ENCODE data around the gene TNS3. TPM values are rescaled to one million over a fixed set of nuclear protein-coding genes. Genes with fewer than 3 reads are reported as not detected.

The TNS3 gene
- total and polyA plus RNA-seq, 2 of the 13 experiments (the other 11 are each of a cell fraction or from before 2014, with no cell fraction given): 52.9 to 55.7 TPM

DNA sequence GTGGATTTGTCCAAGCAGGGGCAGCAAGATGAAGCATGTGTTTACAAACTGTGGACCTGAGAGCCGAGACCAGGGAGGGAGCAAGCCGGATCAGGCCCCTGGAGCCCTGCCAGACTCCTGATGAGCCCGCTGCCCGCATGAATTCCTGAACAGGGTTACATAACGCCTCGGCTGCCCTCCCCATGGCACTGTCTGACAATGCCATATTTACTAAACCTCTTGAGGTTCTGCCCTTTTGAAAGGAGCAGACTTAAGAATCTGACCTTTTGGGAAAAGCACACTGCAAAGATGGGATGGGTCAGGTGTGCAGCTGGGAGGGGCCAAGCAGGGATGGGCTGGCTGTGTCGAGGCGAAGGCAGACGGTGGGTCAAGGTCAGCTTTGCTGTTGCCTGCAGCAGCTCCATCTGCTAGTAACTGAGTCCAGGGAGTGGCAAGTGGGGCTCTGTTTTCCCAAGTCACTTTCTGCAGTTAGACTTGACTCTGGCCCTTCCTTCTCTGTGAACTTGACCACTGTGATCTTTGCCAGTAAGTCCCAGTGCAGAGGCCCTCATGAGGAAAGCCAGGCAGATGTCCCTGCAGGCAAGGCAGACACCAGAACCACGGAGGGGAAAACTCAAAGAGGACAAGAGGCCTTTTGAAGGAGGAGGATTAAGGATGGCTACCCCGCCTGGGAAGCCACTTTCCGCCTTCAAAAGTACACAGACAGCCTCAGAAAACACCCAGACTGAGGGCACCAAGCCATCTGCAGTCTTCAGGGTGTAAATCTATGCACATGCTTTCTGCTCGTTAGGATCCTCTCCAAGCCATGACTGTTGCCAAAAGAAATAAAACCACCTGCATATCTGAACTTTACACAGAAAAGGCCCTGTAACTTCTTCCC, 175.8 kb downstream of the TNS3 start (continued):
- TF ChIP-seq, protein P1, sequence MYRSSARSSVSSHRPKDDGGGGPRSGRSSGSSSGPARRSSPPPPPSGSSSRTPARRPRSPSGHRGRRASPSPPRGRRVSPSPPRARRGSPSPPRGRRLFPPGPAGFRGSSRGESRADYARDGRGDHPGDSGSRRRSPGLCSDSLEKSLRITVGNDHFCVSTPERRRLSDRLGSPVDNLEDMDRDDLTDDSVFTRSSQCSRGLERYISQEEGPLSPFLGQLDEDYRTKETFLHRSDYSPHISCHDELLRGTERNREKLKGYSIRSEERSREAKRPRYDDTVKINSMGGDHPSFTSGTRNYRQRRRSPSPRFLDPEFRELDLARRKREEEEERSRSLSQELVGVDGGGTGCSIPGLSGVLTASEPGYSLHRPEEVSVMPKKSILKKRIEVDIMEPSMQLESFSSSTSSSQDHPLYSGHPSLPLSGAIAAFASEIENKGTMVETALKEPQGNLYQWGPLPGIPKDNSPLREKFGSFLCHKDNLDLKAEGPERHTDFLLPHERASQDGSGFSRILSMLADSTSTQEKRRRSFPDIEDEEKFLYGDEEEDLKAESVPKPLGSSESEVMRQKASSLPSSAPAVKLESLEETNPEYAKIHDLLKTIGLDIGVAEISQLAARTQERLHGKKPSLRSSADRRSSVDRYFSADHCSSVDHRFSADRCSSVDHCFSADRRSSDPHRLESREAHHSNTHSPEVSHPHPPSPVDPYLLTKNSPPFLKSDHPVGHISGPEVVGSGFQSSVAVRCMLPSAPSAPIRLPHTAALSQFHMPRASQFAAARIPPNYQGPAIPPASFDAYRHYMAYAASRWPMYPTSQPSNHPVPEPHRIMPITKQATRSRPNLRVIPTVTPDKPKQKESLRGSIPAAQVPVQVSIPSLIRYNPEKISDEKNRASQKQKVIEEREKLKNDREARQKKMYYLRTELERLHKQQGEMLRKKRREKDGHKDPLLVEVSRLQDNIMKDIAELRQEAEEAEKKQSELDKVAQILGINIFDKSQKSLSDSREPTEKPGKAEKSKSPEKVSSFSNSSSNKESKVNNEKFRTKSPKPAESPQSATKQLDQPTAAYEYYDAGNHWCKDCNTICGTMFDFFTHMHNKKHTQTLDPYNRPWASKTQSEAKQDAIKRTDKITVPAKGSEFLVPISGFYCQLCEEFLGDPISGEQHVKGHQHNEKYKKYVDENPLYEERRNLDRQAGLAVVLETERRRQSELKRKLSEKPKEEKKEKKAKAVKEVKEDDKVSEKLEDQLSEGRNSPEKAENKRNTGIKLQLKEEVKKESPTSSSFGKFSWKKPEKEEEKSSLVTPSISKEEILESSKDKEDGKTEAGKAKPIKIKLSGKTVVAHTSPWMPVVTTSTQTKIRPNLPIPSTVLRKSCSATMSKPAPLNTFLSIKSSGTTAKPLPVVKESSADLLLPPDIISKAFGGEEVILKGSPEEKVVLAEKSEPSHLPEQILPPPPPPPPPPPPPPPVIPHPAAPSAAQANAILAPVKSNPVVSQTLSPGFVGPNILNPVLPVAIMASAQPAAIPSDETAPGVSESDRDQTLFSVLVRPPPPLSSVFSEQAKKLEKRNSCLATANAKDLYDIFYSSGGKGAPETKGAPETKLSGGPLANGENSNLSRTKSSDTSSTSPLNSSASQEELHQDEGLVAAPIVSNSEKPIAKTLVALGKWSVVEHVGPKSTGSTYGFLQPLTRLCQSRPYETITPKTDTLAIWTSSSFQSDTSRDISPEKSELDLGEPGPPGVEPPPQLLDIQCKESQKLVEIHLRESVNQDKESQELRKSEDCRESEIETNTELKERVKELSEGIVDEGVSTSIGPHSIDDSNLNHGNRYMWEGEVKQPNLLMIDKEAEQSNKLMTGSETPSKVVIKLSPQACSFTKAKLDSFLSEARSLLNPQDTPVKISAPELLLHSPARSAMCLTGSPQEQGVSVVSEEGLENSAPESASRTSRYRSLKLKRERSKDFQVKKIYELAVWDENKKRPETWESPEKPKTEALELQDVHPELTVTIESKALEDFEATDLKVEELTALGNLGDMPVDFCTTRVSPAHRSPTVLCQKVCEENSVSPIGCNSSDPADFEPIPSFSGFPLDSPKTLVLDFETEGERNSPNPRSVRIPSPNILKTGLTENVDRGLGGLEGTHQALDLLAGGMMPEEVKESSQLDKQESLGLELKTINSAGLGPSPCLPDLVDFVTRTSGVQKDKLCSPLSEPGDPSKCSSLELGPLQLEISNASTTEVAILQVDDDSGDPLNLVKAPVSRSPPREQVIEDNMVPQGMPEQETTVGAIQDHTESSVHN (CRISPR knock-in tag; IDR thresholded peaks at IDR 0.05): no peak
- TF ChIP-seq, protein P2, sequence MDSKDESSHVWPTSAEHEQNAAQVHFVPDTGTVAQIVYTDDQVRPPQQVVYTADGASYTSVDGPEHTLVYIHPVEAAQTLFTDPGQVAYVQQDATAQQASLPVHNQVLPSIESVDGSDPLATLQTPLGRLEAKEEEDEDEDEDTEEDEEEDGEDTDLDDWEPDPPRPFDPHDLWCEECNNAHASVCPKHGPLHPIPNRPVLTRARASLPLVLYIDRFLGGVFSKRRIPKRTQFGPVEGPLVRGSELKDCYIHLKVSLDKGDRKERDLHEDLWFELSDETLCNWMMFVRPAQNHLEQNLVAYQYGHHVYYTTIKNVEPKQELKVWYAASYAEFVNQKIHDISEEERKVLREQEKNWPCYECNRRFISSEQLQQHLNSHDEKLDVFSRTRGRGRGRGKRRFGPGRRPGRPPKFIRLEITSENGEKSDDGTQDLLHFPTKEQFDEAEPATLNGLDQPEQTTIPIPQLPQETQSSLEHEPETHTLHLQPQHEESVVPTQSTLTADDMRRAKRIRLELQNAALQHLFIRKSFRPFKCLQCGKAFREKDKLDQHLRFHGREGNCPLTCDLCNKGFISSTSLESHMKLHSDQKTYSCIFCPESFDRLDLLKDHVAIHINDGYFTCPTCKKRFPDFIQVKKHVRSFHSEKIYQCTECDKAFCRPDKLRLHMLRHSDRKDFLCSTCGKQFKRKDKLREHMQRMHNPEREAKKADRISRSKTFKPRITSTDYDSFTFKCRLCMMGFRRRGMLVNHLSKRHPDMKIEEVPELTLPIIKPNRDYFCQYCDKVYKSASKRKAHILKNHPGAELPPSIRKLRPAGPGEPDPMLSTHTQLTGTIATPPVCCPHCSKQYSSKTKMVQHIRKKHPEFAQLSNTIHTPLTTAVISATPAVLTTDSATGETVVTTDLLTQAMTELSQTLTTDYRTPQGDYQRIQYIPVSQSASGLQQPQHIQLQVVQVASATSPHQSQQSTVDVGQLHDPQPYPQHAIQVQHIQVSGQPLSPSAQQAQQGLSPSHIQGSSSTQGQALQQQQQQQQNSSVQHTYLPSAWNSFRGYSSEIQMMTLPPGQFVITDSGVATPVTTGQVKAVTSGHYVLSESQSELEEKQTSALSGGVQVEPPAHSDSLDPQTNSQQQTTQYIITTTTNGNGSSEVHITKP (CRISPR knock-in tag; IDR thresholded peaks at IDR 0.05; ENCODE audit: low read depth): no peak
- 0 out of 2 replicates have a peak, but pooled peaks have one; percentile 38 for TF ChIP-seq ZMYM4 (CRISPR knock-in tag; IDR thresholded peaks at IDR 0.05)
- TF ChIP-seq FOXA1 (IDR thresholded peaks at IDR 0.05): no peak
- no peak for TF ChIP-seq FOXA1 (CRISPR knock-in tag; IDR thresholded peaks at IDR 0.05)
- no peak for TF ChIP-seq PHF8 (CRISPR knock-in tag; IDR thresholded peaks at IDR 0.05)
- TF ChIP-seq ZNF713 (CRISPR knock-in tag; IDR thresholded peaks at IDR 0.05): no peak
- no peak for TF ChIP-seq KAT8 (CRISPR knock-in tag; IDR thresholded peaks at IDR 0.05)
- TF ChIP-seq, protein P3, sequence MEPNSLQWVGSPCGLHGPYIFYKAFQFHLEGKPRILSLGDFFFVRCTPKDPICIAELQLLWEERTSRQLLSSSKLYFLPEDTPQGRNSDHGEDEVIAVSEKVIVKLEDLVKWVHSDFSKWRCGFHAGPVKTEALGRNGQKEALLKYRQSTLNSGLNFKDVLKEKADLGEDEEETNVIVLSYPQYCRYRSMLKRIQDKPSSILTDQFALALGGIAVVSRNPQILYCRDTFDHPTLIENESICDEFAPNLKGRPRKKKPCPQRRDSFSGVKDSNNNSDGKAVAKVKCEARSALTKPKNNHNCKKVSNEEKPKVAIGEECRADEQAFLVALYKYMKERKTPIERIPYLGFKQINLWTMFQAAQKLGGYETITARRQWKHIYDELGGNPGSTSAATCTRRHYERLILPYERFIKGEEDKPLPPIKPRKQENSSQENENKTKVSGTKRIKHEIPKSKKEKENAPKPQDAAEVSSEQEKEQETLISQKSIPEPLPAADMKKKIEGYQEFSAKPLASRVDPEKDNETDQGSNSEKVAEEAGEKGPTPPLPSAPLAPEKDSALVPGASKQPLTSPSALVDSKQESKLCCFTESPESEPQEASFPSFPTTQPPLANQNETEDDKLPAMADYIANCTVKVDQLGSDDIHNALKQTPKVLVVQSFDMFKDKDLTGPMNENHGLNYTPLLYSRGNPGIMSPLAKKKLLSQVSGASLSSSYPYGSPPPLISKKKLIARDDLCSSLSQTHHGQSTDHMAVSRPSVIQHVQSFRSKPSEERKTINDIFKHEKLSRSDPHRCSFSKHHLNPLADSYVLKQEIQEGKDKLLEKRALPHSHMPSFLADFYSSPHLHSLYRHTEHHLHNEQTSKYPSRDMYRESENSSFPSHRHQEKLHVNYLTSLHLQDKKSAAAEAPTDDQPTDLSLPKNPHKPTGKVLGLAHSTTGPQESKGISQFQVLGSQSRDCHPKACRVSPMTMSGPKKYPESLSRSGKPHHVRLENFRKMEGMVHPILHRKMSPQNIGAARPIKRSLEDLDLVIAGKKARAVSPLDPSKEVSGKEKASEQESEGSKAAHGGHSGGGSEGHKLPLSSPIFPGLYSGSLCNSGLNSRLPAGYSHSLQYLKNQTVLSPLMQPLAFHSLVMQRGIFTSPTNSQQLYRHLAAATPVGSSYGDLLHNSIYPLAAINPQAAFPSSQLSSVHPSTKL (CRISPR knock-in tag; IDR thresholded peaks at IDR 0.05): peak; percentile 49; the same call in 1 of the 2 replicates
- TF ChIP-seq SPEN (CRISPR knock-in tag; IDR thresholded peaks at IDR 0.05; ENCODE audit: low read depth): no peak
- no peak for TF ChIP-seq SMAD3 (CRISPR knock-in tag; IDR thresholded peaks at IDR 0.05)
- no peak; the same call in 2 of the 3 replicates for TF ChIP-seq MXI1 (IDR thresholded peaks at IDR 0.05; ENCODE audit: borderline replicate concordance, low read depth, low read length)

Measured in HepG2 (cell line).